Measurements from ENCODE around the gene PDIA5. TPM values are rescaled to one million over a fixed set of nuclear protein-coding genes. Genes with fewer than 3 reads are reported as not detected.

PDIA5 gene
- polyA plus RNA-seq, 1 donor from 2014 or later, result 1.4 TPM

GRCh38 chr3:123076496-123077418 lies 9.9 kb downstream of the PDIA5 start:
- no peak overlapping the region for H2AFZ ChIP-seq (ENCODE audit: low read depth, low read length)
- no peaks in the 10 kb centered on the region for H3F3A ChIP-seq (ENCODE audit: insufficient read depth, low read length, poor library complexity, severe bottlenecking)
- no peaks in the 10 kb centered on the region for H3K27me3 ChIP-seq (ENCODE audit: insufficient read depth, low read depth, low read length)
- H4K20me1 ChIP-seq (ENCODE audit: insufficient read depth), result no peaks in the 10 kb centered on the region
- no peak overlapping the region for H3K4me2 ChIP-seq (ENCODE audit: low read length)
- no peak overlapping the region for H3K9ac ChIP-seq (ENCODE audit: low read length)
- no peak overlapping the region for H3K27ac ChIP-seq (ENCODE audit: low read length)
- H3K9me2 ChIP-seq (ENCODE audit: insufficient read depth, low read length), result no peaks in the 10 kb centered on the region
- no peaks in the 10 kb centered on the region for H3K9me3 ChIP-seq (ENCODE audit: low read length)
- H3K4me3 ChIP-seq (ENCODE audit: low read length), result no peak overlapping the region
- no peaks in the 10 kb centered on the region for H3K36me3 ChIP-seq (ENCODE audit: insufficient read depth, low read length)
- H3K79me2 ChIP-seq (replicated peaks; ENCODE audit: insufficient read depth, low read length), result no peaks in the 10 kb centered on the region
- TF ChIP-seq CTCF (IDR thresholded peaks at IDR 0.05; ENCODE audit: poor library complexity, severe bottlenecking) (no peak), EP300 (conservative IDR thresholded peaks at IDR 0.05; ENCODE audit: poor library complexity, severe bottlenecking) (no peak), TAF1 (IDR thresholded peaks at IDR 0.05; ENCODE audit: low read depth) (no peak), EZH2 (IDR thresholded peaks at IDR 0.05; ENCODE audit: borderline replicate concordance, insufficient read depth, low read length, poor library complexity, severe bottlenecking) (no peak), POLR2AphosphoS5 (IDR thresholded peaks at IDR 0.05) (no peak), REST (IDR thresholded peaks at IDR 0.05; ENCODE audit: borderline replicate concordance) (no peak), SMC3 (conservative IDR thresholded peaks at IDR 0.05; ENCODE audit: poor library complexity) (no peak), RAD21 (conservative IDR thresholded peaks at IDR 0.05) (no peak), MXI1 (conservative IDR thresholded peaks at IDR 0.05; ENCODE audit: poor library complexity, severe bottlenecking) (no peak)

- Histone ChIP-seq H3K4me3 (ENCODE audit: low read length) (no peak overlapping the region), H2AFZ (ENCODE audit: low read depth, low read length) (no peak overlapping the region), H4K20me1 (ENCODE audit: insufficient read depth) (no peaks in the 10 kb centered on the region), H3K36me3 (ENCODE audit: insufficient read depth, low read length) (no peaks in the 10 kb centered on the region), H3K79me2 (replicated peaks; ENCODE audit: insufficient read depth, low read length) (no peaks in the 10 kb centered on the region), H3K9me2 (ENCODE audit: insufficient read depth, low read length) (no peaks in the 10 kb centered on the region), H3F3A (ENCODE audit: insufficient read depth, low read length, poor library complexity, severe bottlenecking) (no peaks in the 10 kb centered on the region), H3K9ac (ENCODE audit: low read length) (no peak overlapping the region), H3K27me3 (ENCODE audit: insufficient read depth, low read depth, low read length) (no peaks in the 10 kb centered on the region), H3K9me3 (ENCODE audit: low read length) (no peaks in the 10 kb centered on the region), H3K4me2 (ENCODE audit: low read length) (no peak overlapping the region), H3K27ac (ENCODE audit: low read length) (no peak overlapping the region)
- TF ChIP-seq SMC3 (conservative IDR thresholded peaks at IDR 0.05; ENCODE audit: poor library complexity) (no peak), POLR2AphosphoS5 (IDR thresholded peaks at IDR 0.05) (no peak), CTCF (IDR thresholded peaks at IDR 0.05; ENCODE audit: poor library complexity, severe bottlenecking) (no peak), EZH2 (IDR thresholded peaks at IDR 0.05; ENCODE audit: borderline replicate concordance, insufficient read depth, low read length, poor library complexity, severe bottlenecking) (no peak), TAF1 (IDR thresholded peaks at IDR 0.05; ENCODE audit: low read depth) (no peak), RAD21 (conservative IDR thresholded peaks at IDR 0.05) (no peak), MXI1 (conservative IDR thresholded peaks at IDR 0.05; ENCODE audit: poor library complexity, severe bottlenecking) (no peak), EP300 (conservative IDR thresholded peaks at IDR 0.05; ENCODE audit: poor library complexity, severe bottlenecking) (no peak), REST (IDR thresholded peaks at IDR 0.05; ENCODE audit: borderline replicate concordance) (no peak)
These were observed 11.3 kb downstream of the PDIA5 start for GRCh38 chr3:123078101-123078500.
